ENCODE data around the gene PSMA6. TPM values are rescaled to one million over a fixed set of nuclear protein-coding genes. Genes with fewer than 3 reads are reported as not detected.

The PSMA6 gene
- total and polyA plus RNA-seq, 2 of the 13 experiments (the other 11 are each of a cell fraction or from before 2014, with no cell fraction given), result 525 to 1,109 TPM

- TF ChIP-seq ZNF383 (CRISPR knock-in tag; IDR thresholded peaks at IDR 0.05; ENCODE audit: borderline replicate concordance) (no peak), TIGD3 (CRISPR knock-in tag; IDR thresholded peaks at IDR 0.05; ENCODE audit: borderline replicate concordance) (no peak; the same call in 1 of the 2 replicates), CREM (IDR thresholded peaks at IDR 0.05) (0 out of 2 replicates have a peak, but pooled peaks have one; percentile 50), CREM (CRISPR knock-in tag; IDR thresholded peaks at IDR 0.05) (no peak), ZNF652 (CRISPR knock-in tag; IDR thresholded peaks at IDR 0.05; ENCODE audit: borderline replicate concordance, low read depth) (peak; percentile 52; the same call in 1 of the 2 replicates), ZNF558 (CRISPR knock-in tag; IDR thresholded peaks at IDR 0.05; ENCODE audit: borderline replicate concordance) (no peak), JUND (CRISPR knock-in tag; IDR thresholded peaks at IDR 0.05) (peak; percentile 96), XRCC5 (optimal IDR thresholded peaks at IDR 0.05; ENCODE audit: low read length) (peak; percentile 97), ZNF879 (CRISPR knock-in tag; IDR thresholded peaks at IDR 0.05) (no peak), ZNF773 (CRISPR knock-in tag; IDR thresholded peaks at IDR 0.05; ENCODE audit: borderline replicate concordance) (no peak), ZFY (CRISPR knock-in tag; IDR thresholded peaks at IDR 0.05) (peak; percentile 86), CBX2 (IDR thresholded peaks at IDR 0.05; ENCODE audit: low read depth, low read length) (no peak), CBX2 (CRISPR knock-in tag; IDR thresholded peaks at IDR 0.05; ENCODE audit: low read depth) (peak; percentile 35), ZMAT3 (CRISPR knock-in tag; conservative IDR thresholded peaks at IDR 0.05) (peak; percentile 96; the same call in 1 of the 2 replicates), SPEN (CRISPR knock-in tag; IDR thresholded peaks at IDR 0.05; ENCODE audit: low read depth) (peak; percentile 90), ZBTB46 (CRISPR knock-in tag; IDR thresholded peaks at IDR 0.05; ENCODE audit: borderline replicate concordance) (no peak), MXD3 (CRISPR knock-in tag; IDR thresholded peaks at IDR 0.05) (peak; percentile 97), GZF1 (CRISPR knock-in tag; IDR thresholded peaks at IDR 0.05) (peak; percentile 70; the same call in 1 of the 2 replicates), KDM5A (IDR thresholded peaks at IDR 0.05; ENCODE audit: borderline replicate concordance, low read length) (0 out of 2 replicates have a peak, but pooled peaks have one; percentile 43), CEBPB (IDR thresholded peaks at IDR 0.05; ENCODE audit: borderline replicate concordance, low read depth, low read length) (no peak), RNF219 (CRISPR knock-in tag; IDR thresholded peaks at IDR 0.05) (no peak), PHF5A (CRISPR knock-in tag; IDR thresholded peaks at IDR 0.05; ENCODE audit: low read depth, unreplicated experiment) (no peak), ZMYM4 (CRISPR knock-in tag; IDR thresholded peaks at IDR 0.05) (peak; percentile 63), ZBTB7A (CRISPR knock-in tag; IDR thresholded peaks at IDR 0.05) (peak; percentile 74)
These were observed 73.2 kb downstream of the PSMA6 start (continued) for GRCh38 chr14:35365130-35366055.
